Heart left ventricle (tissue), 13 donors: Measurements from ENCODE around the gene DPM2.

Experiments
- POLR2A ChIP-seq, 2 donors: fragments of 450-650 bp; IDR thresholded peaks; one replicate each; pipeline ENCODE4 v1.6.1; 2017; ENCODE audit warnings: antibody characterized with exemption in 2 of 2, mild to moderate bottlenecking in 2 of 2, moderate library complexity in 2 of 2
- TF ChIP-seq, protein P1 (sequence below), 12 donors: fragments of 200-600 bp; sonication (generic) in 4 of 12; IDR thresholded peaks; one replicate each; pipeline versions ENCODE4 v1.5.0 to v1.8.0; 2018 to 2022; ENCODE audit warnings: antibody characterized with exemption in 12 of 12, mild to moderate bottlenecking in 5 of 12
- donor health status: ischemic (EF 13 %, LVEDD 7.1; RV severe dilation, severe dysfunction).
- donor health status: DM: no; HTN: yes; CAD: no.
- donor health status: DM: no; HTN: no; CAD: no.
- donor health status: ischemic (EF 25% LVEDD 6.9; RV normal size, moderate dysfunction).
- donor health status: ischemic (EF 25% LVEDD 5.7; RV mildly dilated, moderate dysfunction).
- donor health status: ischemic (EF 35%, LVEDD 5.7; RV mildly dilated, moderate dysfunction).
- donor health status: nonischemic (EF 11% LVEDD 7.7; RV severe dilation, severe dysfunction).
- donor health status: DM: yes; HTN: yes; CAD: no.
- donor health status: PGD.
- donor health status: ischemic (EF 29% LVEDD 5.4; RV normal size, mild dysfunction).
- donor health status: nonischemic (EF 23%, LVEDD 6.1; RV moderate dilation, normal function).

DNA sequence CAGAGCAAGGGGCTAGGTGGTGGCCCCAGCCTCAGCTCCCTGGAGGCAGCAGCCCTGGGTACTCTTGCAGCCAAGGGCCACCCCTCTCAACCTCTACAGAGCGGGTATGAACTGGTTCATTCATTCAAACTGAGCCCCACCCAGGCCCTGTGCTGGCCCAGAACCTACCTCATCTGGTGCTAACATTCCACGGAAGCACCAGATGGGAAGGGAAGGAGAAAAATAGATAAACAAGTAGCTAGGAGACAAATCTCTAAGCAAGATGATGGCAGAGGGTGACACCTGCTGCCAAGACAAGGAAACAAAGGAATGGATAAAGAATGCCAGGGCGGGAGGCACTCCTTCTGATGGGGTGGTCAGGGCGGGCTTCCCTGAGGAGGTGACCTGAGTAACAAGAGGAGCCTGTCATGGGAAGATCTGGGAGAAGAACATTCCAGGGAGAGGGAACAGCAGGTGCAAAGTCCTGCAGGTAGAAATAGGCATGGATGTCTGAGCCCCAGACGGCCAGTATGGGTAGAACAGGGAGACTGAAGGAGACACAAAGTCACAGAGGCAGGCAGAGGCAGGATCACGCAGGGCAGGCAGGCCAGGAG lies 26.9 kb downstream of the DPM2 start:
- TF ChIP-seq, protein P1, sequence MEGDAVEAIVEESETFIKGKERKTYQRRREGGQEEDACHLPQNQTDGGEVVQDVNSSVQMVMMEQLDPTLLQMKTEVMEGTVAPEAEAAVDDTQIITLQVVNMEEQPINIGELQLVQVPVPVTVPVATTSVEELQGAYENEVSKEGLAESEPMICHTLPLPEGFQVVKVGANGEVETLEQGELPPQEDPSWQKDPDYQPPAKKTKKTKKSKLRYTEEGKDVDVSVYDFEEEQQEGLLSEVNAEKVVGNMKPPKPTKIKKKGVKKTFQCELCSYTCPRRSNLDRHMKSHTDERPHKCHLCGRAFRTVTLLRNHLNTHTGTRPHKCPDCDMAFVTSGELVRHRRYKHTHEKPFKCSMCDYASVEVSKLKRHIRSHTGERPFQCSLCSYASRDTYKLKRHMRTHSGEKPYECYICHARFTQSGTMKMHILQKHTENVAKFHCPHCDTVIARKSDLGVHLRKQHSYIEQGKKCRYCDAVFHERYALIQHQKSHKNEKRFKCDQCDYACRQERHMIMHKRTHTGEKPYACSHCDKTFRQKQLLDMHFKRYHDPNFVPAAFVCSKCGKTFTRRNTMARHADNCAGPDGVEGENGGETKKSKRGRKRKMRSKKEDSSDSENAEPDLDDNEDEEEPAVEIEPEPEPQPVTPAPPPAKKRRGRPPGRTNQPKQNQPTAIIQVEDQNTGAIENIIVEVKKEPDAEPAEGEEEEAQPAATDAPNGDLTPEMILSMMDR (IDR thresholded peaks at IDR 0.05), result peak in 1 of 12 donors; percentile 9
- TF ChIP-seq POLR2A (IDR thresholded peaks at IDR 0.05), result no peak
